GM19463 (cell line): Measurements from ENCODE around the gene WNT10A.

ENCODE experiments used
- ATAC-seq: cut with Tn5 transposase; IDR thresholded peaks from one replicate; pipeline ENCODE4 v1.9.1; 2021; ENCODE audit warnings: mild to moderate bottlenecking, moderate library complexity; ENCODE audit not compliant: unreplicated experiment

Gene WNT10A

GRCh38 chr2:218857371-218858137, 23.1 kb upstream of the WNT10A start:
- no peak for ATAC-seq

DNA sequence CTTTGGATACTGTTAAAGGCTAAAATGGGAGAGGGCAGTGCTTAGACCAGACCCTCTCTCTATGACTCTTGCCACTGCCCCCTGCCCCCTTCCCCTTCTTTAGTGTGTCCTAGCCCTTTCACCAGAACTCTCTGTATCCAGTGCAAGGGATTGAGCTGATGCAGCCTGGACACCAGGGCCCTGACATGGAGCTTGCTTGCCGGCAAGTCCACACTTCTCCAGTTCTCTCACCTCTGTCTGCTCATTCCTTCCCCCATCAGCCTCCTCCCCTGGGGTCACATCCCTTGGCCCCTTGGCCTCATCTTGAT, 22.6 kb upstream of the WNT10A start:
- ATAC-seq, result no peak

GRCh38 chr2:218858671-218859555, 21.7 kb upstream of the WNT10A start:
- ATAC-seq, result no peak

GRCh38 chr2:218859556-218859987, 21.1 kb upstream of the WNT10A start, which contains the start of gene WNT6:
Gene WNT6, plus strand, starts transcription at chr2:218859805. Its CDS starts 233 bp downstream, at chr2:218860038.
- ATAC-seq, result no peak

DNA sequence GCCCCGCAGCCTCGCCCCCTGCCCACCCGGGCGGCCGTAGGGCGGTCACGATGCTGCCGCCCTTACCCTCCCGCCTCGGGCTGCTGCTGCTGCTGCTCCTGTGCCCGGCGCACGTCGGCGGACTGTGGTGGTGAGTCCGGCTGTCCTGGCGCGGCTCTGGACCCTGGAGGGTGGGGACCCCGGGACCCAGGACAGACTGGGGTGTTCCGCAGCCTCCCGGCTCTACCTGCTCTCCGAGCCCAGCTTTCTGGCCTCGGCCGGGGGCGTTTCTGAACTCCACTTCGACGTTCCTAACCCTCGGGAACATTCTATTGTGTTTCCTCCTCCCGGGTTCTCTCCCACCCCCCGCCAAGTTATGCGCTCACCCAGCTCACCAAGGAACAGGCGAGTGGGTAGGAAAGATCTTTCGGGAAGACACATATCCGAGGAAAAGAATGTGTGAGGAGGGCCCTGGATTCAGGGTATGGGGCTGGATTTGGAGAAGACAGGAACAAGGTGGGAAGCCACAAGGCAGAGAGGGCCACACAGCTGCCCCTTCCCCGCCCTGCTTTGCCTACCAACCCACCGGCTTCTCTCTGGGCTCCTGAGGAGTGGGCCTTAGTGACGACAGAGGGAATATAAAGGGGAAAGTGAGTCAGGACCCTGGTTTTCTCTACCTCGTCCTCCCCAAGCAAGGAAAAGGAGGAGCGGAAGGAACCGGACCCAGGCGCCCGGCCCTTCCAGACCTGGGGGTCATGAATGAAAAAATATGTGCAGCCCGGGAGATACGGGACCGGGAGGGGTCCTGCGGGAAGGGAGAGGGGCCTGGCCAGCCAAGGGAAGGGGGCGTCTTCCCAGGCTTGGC, 20.4 kb upstream of the WNT10A start:
- no peak for ATAC-seq

DNA sequence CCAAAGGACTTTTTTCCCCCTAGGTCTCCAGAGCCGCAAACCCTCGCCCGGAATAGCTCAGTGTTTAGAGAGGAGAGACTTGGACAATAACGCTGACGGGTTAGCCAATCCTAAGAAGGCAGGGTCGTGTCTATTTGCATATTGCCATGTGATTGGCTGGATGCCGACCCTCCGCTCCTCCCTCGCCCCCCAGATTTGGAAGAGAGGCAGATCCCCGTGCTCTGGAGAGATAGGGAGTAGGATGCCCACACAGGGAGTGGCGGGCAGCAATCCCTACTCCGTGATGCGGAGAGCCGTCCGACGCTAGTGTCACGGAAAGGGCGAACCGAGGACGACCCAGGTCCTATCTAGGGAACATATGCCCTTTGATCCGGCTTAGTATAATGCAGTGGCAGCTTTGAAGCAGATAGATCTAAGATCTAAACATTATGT, 19.7 kb upstream of the WNT10A start:
- ATAC-seq, result no peak

DNA sequence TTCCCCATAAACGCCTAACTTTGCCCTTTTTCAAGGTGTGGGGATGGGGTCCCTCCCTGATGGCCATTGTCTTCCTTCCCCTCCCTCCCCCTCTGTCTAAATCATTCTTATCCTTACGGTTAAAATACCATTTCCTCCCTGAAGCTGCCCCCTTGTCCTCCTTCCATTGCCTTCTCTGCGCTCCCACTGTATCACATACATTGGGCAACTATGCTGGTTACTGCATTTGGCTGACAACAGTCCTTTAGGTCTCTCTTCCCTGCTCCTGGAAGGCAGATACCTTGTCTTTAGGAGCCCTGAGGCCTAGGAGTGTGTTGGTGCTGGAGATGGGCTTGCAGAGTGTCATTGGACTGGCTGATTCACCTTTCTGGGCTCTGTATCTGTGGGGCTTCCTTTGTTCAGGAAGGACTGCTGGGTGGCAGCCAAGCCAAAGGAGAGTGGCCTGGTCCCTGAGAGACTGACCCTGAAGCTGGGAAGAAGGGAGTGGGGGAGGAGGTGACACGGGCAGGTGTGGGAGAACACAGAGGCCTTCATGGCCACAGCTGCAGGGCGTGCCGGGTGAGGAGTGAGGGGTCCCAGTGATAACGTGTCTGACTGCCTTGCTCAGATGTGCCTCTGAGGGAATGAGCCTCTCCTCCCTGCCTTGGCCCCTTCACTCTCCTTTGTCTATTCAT, 18.9 kb upstream of the WNT10A start:
- no peak for ATAC-seq

DNA sequence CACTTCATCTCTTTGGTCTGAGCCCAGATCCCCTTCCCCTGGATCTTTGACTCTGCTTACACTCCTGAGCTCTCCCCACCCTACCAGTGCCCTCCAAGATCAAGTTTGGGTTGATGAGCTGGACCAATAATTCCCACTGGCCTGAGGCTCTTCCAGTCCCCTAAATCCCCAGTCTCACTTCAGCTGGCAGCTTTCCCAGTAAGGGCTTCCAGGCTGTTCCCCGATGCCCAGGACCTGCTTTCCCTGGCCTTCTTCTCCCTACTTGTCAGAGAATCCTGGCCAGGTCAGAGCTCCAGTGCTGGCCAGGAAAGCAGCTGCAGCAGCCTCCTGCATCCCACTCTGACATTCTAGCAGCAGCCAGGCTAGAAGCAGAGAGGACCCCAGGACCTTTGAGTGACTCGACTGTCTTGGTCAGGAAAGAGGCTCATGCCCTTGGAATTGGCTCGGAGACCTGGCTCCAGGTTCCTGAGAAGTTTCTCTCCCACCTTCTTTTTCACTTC, 17.6 kb upstream of the WNT10A start:
- no peak for ATAC-seq

DNA sequence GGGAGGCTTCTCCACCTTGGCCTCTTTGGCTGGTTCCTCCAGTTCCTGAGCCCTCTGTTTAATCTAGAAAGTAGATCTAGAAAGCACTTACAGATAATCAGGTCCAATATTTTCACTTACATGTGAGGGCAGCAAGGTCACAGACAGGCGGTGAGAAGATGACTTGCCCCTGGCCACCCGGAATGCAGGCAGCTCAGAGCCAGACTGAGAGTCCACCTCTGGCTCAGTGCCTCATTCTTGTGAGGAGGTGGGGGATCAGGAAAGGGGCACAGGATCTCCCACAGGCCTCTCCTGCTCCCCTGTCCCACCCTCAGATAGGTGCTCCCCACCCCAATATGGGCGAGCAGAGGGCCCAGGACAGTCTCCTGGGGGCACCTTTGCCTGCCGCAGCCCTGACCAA, 15.3 kb upstream of the WNT10A start:
- no peak for ATAC-seq

- ATAC-seq, result no peak
Observed at GRCh38 chr2:218865999-218866398, 14.7 kb upstream of the WNT10A start.

GRCh38 chr2:218867900-218868299, 12.8 kb upstream of the WNT10A start:
- no peak for ATAC-seq

- no peak for ATAC-seq
Observed at GRCh38 chr2:218869064-218869463, 11.6 kb upstream of the WNT10A start.

DNA sequence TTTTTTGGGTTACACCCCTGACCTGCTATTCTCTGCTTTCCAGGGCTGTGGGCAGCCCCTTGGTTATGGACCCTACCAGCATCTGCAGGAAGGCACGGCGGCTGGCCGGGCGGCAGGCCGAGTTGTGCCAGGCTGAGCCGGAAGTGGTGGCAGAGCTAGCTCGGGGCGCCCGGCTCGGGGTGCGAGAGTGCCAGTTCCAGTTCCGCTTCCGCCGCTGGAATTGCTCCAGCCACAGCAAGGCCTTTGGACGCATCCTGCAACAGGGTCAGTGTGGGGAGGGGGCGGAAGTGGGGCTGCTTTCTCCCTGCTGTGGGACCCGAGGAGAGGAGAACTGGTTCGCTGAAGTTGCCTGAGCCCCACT, 9.7 kb upstream of the WNT10A start:
- no peak for ATAC-seq

- ATAC-seq, result no peak
Observed at GRCh38 chr2:218871345-218872302, 9.0 kb upstream of the WNT10A start.

- ATAC-seq, result no peak
Observed at GRCh38 chr2:218872645-218873358, 7.8 kb upstream of the WNT10A start.

- no peak for ATAC-seq
Observed at GRCh38 chr2:218873359-218874194, 7.1 kb upstream of the WNT10A start.

GRCh38 chr2:218875692-218876246, 4.9 kb upstream of the WNT10A start:
- ATAC-seq, result no peak
